HG02759 (cell line): ENCODE measurements around the gene LYAR.
"Not testable (repeated sequence)": the region's sequence is repeated elsewhere in the genome, so short reads cannot be mapped to it uniquely, and the experiment has no call there.

Source experiments
- ATAC-seq: cut with Tn5 transposase; IDR thresholded peaks from one replicate; pipeline ENCODE4 v1.9.1; 2021; ENCODE audit warnings: mild to moderate bottlenecking, moderate library complexity; ENCODE audit not compliant: unreplicated experiment

Gene LYAR

GRCh38 chr4:4269331-4269731, 20.6 kb downstream of the LYAR start:
- ATAC-seq: no peak

- ATAC-seq: no peak
Measured at GRCh38 chr4:4268776-4269175, 21.2 kb downstream of the LYAR start.

GRCh38 chr4:4267981-4268380, 22.0 kb downstream of the LYAR start:
- no peak for ATAC-seq

GRCh38 chr4:4260185-4260751, 29.7 kb downstream of the LYAR start:
- no peak for ATAC-seq

GRCh38 chr4:4259484-4260100, 30.4 kb downstream of the LYAR start:
- ATAC-seq: no peak

- not testable (repeated sequence) for ATAC-seq
Measured at GRCh38 chr4:4257705-4258104, 32.2 kb downstream of the LYAR start.

GRCh38 chr4:4256799-4257198, 33.2 kb downstream of the LYAR start:
- no peak for ATAC-seq

- ATAC-seq: no peak
Measured at GRCh38 chr4:4254666-4255065, 35.3 kb downstream of the LYAR start.

GRCh38 chr4:4254199-4254598, 35.8 kb downstream of the LYAR start:
- ATAC-seq: no peak

GRCh38 chr4:4249866-4250265, 40.1 kb downstream of the LYAR start:
- ATAC-seq: no peak

GRCh38 chr4:4249342-4249741, 40.6 kb downstream of the LYAR start:
- not testable (repeated sequence) for ATAC-seq

GRCh38 chr4:4248885-4249203, 41.1 kb downstream of the LYAR start:
- ATAC-seq: no peak

- ATAC-seq: peak; percentile 99
Measured at GRCh38 chr4:4248029-4248884, 41.7 kb downstream of the LYAR start, which contains the start of gene TMEM128. Gene TMEM128, minus strand, starts transcription at chr4:4248223. Its CDS starts 21 bp downstream, at chr4:4248202.

- peak; percentile 45 for ATAC-seq
Measured at GRCh38 chr4:4247696-4248028, 42.3 kb downstream of the LYAR start.

GRCh38 chr4:4245172-4245571, 44.8 kb downstream of the LYAR start:
- ATAC-seq: no peak

- not testable (repeated sequence) for ATAC-seq
Measured at GRCh38 chr4:4239551-4239950, 50.4 kb downstream of the LYAR start.

GRCh38 chr4:4233610-4234009, 56.3 kb downstream of the LYAR start:
- ATAC-seq: no peak

- no peak for ATAC-seq
Measured at GRCh38 chr4:4228356-4228668, 61.6 kb downstream of the LYAR start.

GRCh38 chr4:4227510-4228355, 62.2 kb downstream of the LYAR start:
- ATAC-seq: no peak

GRCh38 chr4:4226606-4227438, 63.1 kb downstream of the LYAR start, which contains the start of gene OTOP1:
Gene OTOP1, minus strand, starts transcription at chr4:4226929. Its CDS starts 65 bp downstream, at chr4:4226864.
- no peak for ATAC-seq
